Spinal cord (tissue), 10 donors: Measurements from ENCODE around the gene SRGAP3. TPM values are rescaled to one million over a fixed set of nuclear protein-coding genes. Genes with fewer than 3 reads are reported as not detected.
A peak's percentile ranks its signal among the peaks of the same experiment; 100 is the strongest.
"Not testable (repeated sequence)": the region's sequence is repeated elsewhere in the genome, so short reads cannot be mapped to it uniquely, and the experiment has no call there.

Source experiments
- DNase-seq, 6 donors: peaks; one replicate each; pipeline versions ENCODE4 v3.0.0 to v3.0.0-alpha.2; 2013 to 2015; ENCODE audit warnings: low spot score in 6 of 6, low read depth in 4 of 6
- H3K27ac ChIP-seq: one replicate; pipeline ENCODE4 v1.5.1; 2013; ENCODE audit warnings: low read depth, low read length, control low read depth
- H3K27me3 ChIP-seq: one replicate; pipeline ENCODE4 v1.6.1; 2013; ENCODE audit warnings: low read length; ENCODE audit not compliant: control insufficient read depth, insufficient read depth
- H3K36me3 ChIP-seq: one replicate; pipeline ENCODE4 v1.6.1; 2013; ENCODE audit warnings: low read length; ENCODE audit not compliant: control insufficient read depth, insufficient read depth
- H3K4me1 ChIP-seq: one replicate; pipeline ENCODE4 v1.6.1; 2013; ENCODE audit warnings: low read length; ENCODE audit not compliant: control insufficient read depth, insufficient read depth
- H3K4me3 ChIP-seq: one replicate; pipeline ENCODE4 v1.5.1; 2013; ENCODE audit warnings: low read depth, low read length, control low read depth
- H3K9me3 ChIP-seq: one replicate; pipeline ENCODE4 v1.6.1; 2013; ENCODE audit warnings: low read length; ENCODE audit not compliant: control insufficient read depth, insufficient read depth
- WGBS: methylation state at CpG from one replicate; pipeline ENCODE4 v1.1.5; 2013; ENCODE audit warnings: missing lambda C conversion rate; ENCODE audit not compliant: insufficient coverage; 5-methylcytosine and 5-hydroxymethylcytosine counted together
- polyA plus RNA-seq, 2 donors: library from polyadenylated mRNA; unstranded; fragments of 120-200 nt; gene quantifications; one replicate each; pipeline ENCODE4 v1.2.1, GENCODE V29; 2013; ENCODE audit not compliant: insufficient read length in 2 of 2
- total RNA-seq, 2 donors: library from RNA; depleted of rRNA in 1 of 2; stranded (reverse); fragments of 120-200 nt in 1 of 2; fragments of >200 nt in 1 of 2; gene quantifications; one replicate each; pipeline versions ENCODE4 v1.2.3 to v1.2.4, GENCODE V29; 2013 to 2014
- donor health status: healthy.

SRGAP3 gene
- total and polyA plus RNA-seq, 4 donors: 46.1 to 71.9 (median 65.6) TPM

GRCh38 chr3:9281533-9281932, 32.1 kb upstream of the SRGAP3 start:
- Histone ChIP-seq H3K4me1 (peaks cover 11% of the 10 kb centered on the region), H3K27ac (peak overlapping the region; percentile 80)
- H3K9me3 ChIP-seq, H3K27me3 ChIP-seq, H3K36me3 ChIP-seq, DNase-seq, H3K4me3 ChIP-seq: not testable (repeated sequence)
- 95% methylated on average over 4 of the region's 8 CpGs for WGBS

DNA sequence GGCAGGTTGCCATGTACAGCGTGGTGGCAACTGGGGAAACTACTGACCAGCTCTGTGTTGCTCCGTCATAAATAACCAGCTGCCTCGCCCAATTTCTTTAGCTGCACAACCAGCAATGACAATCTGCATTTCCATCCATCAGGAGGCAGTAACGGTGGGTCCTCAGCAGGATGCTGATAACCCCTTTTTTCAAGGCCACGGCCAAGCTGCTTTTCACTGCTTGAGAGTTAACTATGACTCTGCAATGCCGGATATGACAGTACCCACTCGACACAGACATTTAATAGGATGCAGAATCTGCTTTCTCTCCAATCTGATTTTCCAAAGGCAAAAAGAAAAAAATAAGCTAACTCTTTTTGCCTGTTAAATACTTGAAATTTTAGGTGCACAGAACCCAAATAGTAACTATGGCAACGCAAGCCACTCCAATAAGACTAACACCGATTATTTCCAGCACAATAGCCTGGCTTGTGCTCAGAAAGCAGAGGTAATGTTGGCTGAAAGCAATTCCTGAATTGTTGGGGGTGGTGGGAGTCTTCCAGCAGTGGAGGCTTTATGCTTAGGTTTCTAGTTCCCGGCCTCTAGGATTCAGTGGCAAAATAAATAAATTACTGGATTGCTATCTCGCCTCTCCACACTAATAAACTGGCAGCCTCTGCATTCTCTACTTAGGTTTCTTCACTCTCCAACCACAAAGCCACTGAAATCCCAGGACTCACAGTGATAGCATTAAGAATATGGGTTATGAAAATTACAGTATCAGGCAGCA, 31.2 kb upstream of the SRGAP3 start:
- WGBS: 17% methylated on average over 7 of the region's 11 CpGs
- H3K4me3 ChIP-seq: no peak overlapping the region
- H3K27me3 ChIP-seq: no peaks in the 10 kb centered on the region
- H3K9me3 ChIP-seq: no peaks in the 10 kb centered on the region
- peaks cover 11% of the 10 kb centered on the region for H3K4me1 ChIP-seq
- peak overlapping the region; percentile 80 for H3K27ac ChIP-seq
- no peaks in the 10 kb centered on the region for H3K36me3 ChIP-seq
- peak in 5 of 6 donors; percentile 38 to 90 (median 51) for DNase-seq

- Histone ChIP-seq H3K36me3 (no peaks in the 10 kb centered on the region), H3K27ac (peak overlapping the region; percentile 80), H3K4me3 (no peak overlapping the region), H3K9me3 (no peaks in the 10 kb centered on the region), H3K4me1 (peaks cover 11% of the 10 kb centered on the region), H3K27me3 (no peaks in the 10 kb centered on the region)
- WGBS: 8% methylated on average over 6 of the region's 6 CpGs
- DNase-seq: peak; percentile 62 to 92 (median 76)
Measured at GRCh38 chr3:9279966-9280365, 30.5 kb upstream of the SRGAP3 start.

DNA sequence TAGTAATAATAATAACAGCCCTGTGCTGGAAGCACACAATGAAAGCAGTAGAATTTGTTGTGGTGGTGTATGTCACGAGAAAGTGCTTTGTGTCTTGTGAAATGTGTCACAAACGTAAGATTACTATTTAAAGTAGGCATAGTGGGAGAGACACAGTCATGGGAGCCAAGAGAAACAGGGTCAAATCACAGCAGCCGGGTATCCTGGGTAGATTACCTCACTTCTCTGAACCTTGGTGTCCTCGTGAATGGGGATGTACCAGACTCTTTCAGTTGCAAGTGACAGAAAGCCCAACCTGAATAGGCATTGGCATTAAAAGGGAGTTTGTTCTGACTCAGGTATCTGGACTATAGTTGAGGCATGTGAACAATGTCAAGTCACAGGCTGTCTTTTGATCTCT, 29.1 kb upstream of the SRGAP3 start:
- DNase-seq: no peak
- Histone ChIP-seq H3K4me3 (no peak overlapping the region), H3K36me3 (no peaks in the 10 kb centered on the region), H3K4me1 (peaks cover 11% of the 10 kb centered on the region), H3K27me3 (no peaks in the 10 kb centered on the region), H3K27ac (no peak overlapping the region), H3K9me3 (no peaks in the 10 kb centered on the region)
- WGBS: 93% methylated on average over 3 of the region's 4 CpGs

- peaks cover 11% of the 10 kb centered on the region for H3K4me1 ChIP-seq
- DNase-seq: no peak
- no peaks in the 10 kb centered on the region for H3K27me3 ChIP-seq
- no peaks in the 10 kb centered on the region for H3K36me3 ChIP-seq
- no peak overlapping the region for H3K27ac ChIP-seq
- H3K4me3 ChIP-seq: no peak overlapping the region
- WGBS: no CpG with 5 or more reads among the region's 1 CpG
- H3K9me3 ChIP-seq: no peaks in the 10 kb centered on the region
Measured at GRCh38 chr3:9278085-9278484, 28.6 kb upstream of the SRGAP3 start.

DNA sequence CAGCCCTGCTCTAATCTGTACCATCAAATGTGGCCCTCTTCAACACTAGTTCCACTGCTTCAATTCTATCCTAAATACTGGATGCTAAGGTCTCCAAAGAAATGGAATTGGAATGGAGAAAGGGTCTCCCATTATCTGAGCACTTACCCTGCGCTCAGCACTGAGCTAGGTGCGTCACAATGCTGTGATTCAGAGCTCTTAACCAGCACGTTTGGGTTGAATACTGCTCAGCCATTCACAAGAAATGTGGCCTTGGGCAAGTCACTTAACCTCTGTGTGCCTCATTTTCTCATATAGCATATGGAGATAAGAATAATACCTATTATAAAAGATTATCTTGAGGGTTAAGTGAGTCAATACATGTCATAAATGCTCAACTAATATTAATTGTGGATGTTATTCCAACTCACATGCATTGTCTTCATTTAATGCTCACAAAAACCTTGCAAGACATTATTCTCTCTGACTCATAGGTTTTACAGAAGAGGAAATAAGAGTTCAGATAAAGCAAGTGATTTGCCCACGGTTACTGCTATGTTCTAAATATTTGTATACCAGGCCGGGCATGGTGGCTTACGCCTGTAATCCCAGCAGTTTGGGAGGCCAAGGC, 27.4 kb upstream of the SRGAP3 start:
- Histone ChIP-seq H3K27ac (no peak overlapping the region), H3K9me3 (no peaks in the 10 kb centered on the region), H3K4me3 (no peak overlapping the region), H3K36me3 (no peaks in the 10 kb centered on the region), H3K27me3 (no peaks in the 10 kb centered on the region), H3K4me1 (peaks cover 11% of the 10 kb centered on the region)
- no peak for DNase-seq
- WGBS: 97% methylated on average over 6 of the region's 6 CpGs

DNA sequence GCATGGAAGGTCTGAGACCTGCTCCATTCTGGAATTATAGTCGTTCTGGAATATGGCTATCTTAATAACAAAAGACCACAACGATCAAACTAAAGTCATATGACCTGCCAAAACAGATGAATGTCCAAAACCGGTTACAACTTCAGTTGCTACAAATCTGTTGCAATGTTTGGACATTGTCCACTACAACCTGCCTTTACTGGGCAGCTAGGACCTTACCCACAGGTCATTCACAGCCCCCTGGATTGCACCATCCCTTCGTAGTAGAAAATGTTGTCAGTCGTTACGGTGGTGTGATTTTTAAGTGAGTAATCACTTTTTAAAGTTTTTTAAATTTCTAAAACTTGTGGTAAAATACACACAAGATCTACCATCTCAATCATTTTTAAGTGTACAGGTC, 22.5 kb upstream of the SRGAP3 start:
- no peaks in the 10 kb centered on the region for H3K36me3 ChIP-seq
- H3K9me3 ChIP-seq: no peaks in the 10 kb centered on the region
- H3K4me1 ChIP-seq: no peaks in the 10 kb centered on the region
- H3K27me3 ChIP-seq: no peaks in the 10 kb centered on the region
- no peak overlapping the region for H3K27ac ChIP-seq
- 56% methylated on average over 3 of the region's 6 CpGs for WGBS
- no peak overlapping the region for H3K4me3 ChIP-seq
- DNase-seq: no peak

- Histone ChIP-seq H3K27ac (no peak overlapping the region), H3K4me1 (no peaks in the 10 kb centered on the region), H3K9me3 (no peaks in the 10 kb centered on the region), H3K4me3 (no peak overlapping the region), H3K36me3 (no peaks in the 10 kb centered on the region), H3K27me3 (no peaks in the 10 kb centered on the region)
- peak in 1 of 6 donors; percentile 24 for DNase-seq
- 74% methylated on average over 3 of the region's 4 CpGs for WGBS
Measured at GRCh38 chr3:9270704-9271103, 21.3 kb upstream of the SRGAP3 start.

DNA sequence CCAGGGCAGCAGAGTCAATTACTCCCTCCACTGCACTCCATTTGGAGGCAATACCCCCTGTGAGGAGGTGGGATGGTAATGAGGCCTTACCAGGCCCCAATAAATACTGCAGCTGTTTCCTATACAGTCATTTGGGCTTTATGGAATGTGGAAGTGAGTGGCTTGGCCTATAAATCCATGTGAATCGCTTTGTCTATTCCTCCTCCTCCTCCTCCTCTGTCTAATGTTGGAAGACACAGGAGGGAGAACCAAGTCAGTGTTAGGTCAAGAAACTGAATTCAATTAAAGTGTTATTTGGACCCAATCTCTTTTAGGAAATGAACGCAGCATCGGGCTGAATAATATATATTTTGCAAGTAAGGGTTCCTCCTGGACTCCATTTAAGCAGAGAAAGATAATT, 17.3 kb upstream of the SRGAP3 start:
- no peaks in the 10 kb centered on the region for H3K9me3 ChIP-seq
- no peaks in the 10 kb centered on the region for H3K36me3 ChIP-seq
- no peaks in the 10 kb centered on the region for H3K27me3 ChIP-seq
- whole genome bisulfite sequencing: no CpG with 5 or more reads among the region's 3 CpGs
- peak in 1 of 6 donors; percentile 20 for DNase-seq
- H3K4me3 ChIP-seq: no peak overlapping the region
- H3K27ac ChIP-seq: no peak overlapping the region
- no peaks in the 10 kb centered on the region for H3K4me1 ChIP-seq

GRCh38 chr3:9260305-9260704, 10.9 kb upstream of the SRGAP3 start:
- H3K4me3 ChIP-seq: no peak overlapping the region
- no peaks in the 10 kb centered on the region for H3K9me3 ChIP-seq
- H3K4me1 ChIP-seq: no peaks in the 10 kb centered on the region
- H3K36me3 ChIP-seq: no peaks in the 10 kb centered on the region
- DNase-seq: no peak
- 91% methylated on average over 8 of the region's 12 CpGs for WGBS
- no peaks in the 10 kb centered on the region for H3K27me3 ChIP-seq
- no peak overlapping the region for H3K27ac ChIP-seq
